Spleen (tissue), 11 donors: ENCODE measurements around the gene WNT11. TPM values are rescaled to one million over a fixed set of nuclear protein-coding genes. Genes with fewer than 3 reads are reported as not detected.
A peak's percentile ranks its signal among the peaks of the same experiment; 100 is the strongest.

Source experiments
- DNase-seq: peaks from one replicate; pipeline ENCODE4 v3.0.0-alpha.2; 2020
- H3K27ac ChIP-seq, 8 donors: fragments of 200-600 bp; sonication (generic) in 7 of 8; 1 replicate in 4 of 8; 2 replicates in 4 of 8; pipeline versions ENCODE4 v1.5.0 to v1.8.0; 2016 to 2021; ENCODE audit warnings: inconsistent platforms in 4 of 8, mild to moderate bottlenecking in 4 of 8, moderate library complexity in 1 of 8
- H3K27me3 ChIP-seq, 7 donors: fragments of 200-600 bp; sonication (generic) in 6 of 7; replicated peaks in 1 of 7; 1 replicate in 4 of 7; 2 replicates in 3 of 7; pipeline versions ENCODE4 v1.5.0 to v1.8.0; 2016 to 2021; ENCODE audit warnings: inconsistent platforms in 3 of 7, mild to moderate bottlenecking in 1 of 7
- H3K36me3 ChIP-seq, 6 donors: fragments of 200-600 bp; sonication (generic) in 5 of 6; 1 replicate in 4 of 6; 2 replicates in 2 of 6; pipeline versions ENCODE4 v1.5.0 to v1.8.0; 2016 to 2021; ENCODE audit warnings: inconsistent platforms in 2 of 6
- H3K4me1 ChIP-seq, 6 donors: fragments of 200-600 bp; sonication (generic) in 5 of 6; 1 replicate in 3 of 6; 2 replicates in 3 of 6; pipeline versions ENCODE4 v1.5.0 to v1.8.0; 2016 to 2021; ENCODE audit warnings: inconsistent platforms in 3 of 6
- H3K4me3 ChIP-seq, 8 donors: fragments of 200-600 bp; sonication (generic) in 7 of 8; 1 replicate in 4 of 8; 2 replicates in 4 of 8; pipeline versions ENCODE4 v1.5.0 to v1.8.0; 2016 to 2021; ENCODE audit warnings: inconsistent platforms in 4 of 8, mild to moderate bottlenecking in 4 of 8, moderate library complexity in 2 of 8
- H3K9me3 ChIP-seq, 8 donors: fragments of 200-600 bp; sonication (generic) in 7 of 8; 1 replicate in 4 of 8; 2 replicates in 4 of 8; pipeline versions ENCODE4 v1.5.0 to v1.8.0; 2016 to 2021; ENCODE audit warnings: inconsistent platforms in 4 of 8
- CTCF ChIP-seq, 11 experiments: fragments of 200-600 bp in 7 of 11; fragments of 450-650 bp in 4 of 11; sonication (generic) in 4 of 11; IDR thresholded peaks in 8 of 11; conservative IDR thresholded peaks in 3 of 11; 1 replicate in 7 of 11; 2 replicates in 4 of 11; pipeline versions ENCODE4 v1.4.0 to v1.8.0; 2016 to 2021; ENCODE audit warnings: antibody characterized with exemption in 11 of 11, inconsistent platforms in 4 of 11, mild to moderate bottlenecking in 1 of 11
- POLR2A ChIP-seq, 3 donors: fragments of 450-650 bp; IDR thresholded peaks; one replicate each; pipeline ENCODE4 v1.5.1; 2017; ENCODE audit warnings: antibody characterized with exemption in 3 of 3, mild to moderate bottlenecking in 1 of 3
- POLR2AphosphoS5 ChIP-seq, 3 donors: sonication (generic); formaldehyde crosslinking; IDR thresholded peaks; one replicate each; pipeline ENCODE4 v1.5.1; 2017; ENCODE audit warnings: antibody characterized with exemption in 3 of 3
- WGBS, 5 donors: extraction: QIAGEN DNeasy Blood & Tissue Kit in 3 of 5; methylation state at CpG; one replicate each; pipeline versions ENCODE4 v1.1.5 to v1.1.7; 2013 to 2018; 5-methylcytosine and 5-hydroxymethylcytosine counted together
- intact Hi-C: fragments of 100-400 bp; cut with DNase I; formaldehyde crosslinking; loops from one replicate; pipeline ENCODE4 v1.15.0; 2023; ENCODE audit warnings: low total_unique reads
- polyA plus RNA-seq, 3 donors: library from polyadenylated mRNA; stranded (reverse); fragments of 200-250 nt; gene quantifications; one replicate each; pipeline ENCODE4 v1.2.1, GENCODE V29; 2013
- total RNA-seq, 7 donors: library from RNA; depleted of rRNA in 3 of 7; stranded (reverse); fragments of >200 nt in 3 of 7; fragmentation: NEBNext Ultra II Directional in 4 of 7; extraction: Animal tissue kit (Norgen Biotek cat#: 25700) in 4 of 7; gene quantifications; one replicate each; pipeline versions ENCODE4 v1.1.0 to v1.2.1, GENCODE V29; 2016 to 2021
- donor health status: healthy with polysubstance abuse.
- donor health status: DM: no; HTN: no; CAD: no; lungs with moderate emphysema.
- donor health status: DM: no; HTN: no; CAD: no.
- donor health status: Bipolar disorder and iron deficiency.
- donor health status: healthy.
- donor health status: DM: no; HTN: no; CAD: no.
- donor health status: DM: yes; HTN: yes; CAD: no.

WNT11 gene
- total and polyA plus RNA-seq, 10 donors, result 0.09 to 4.2 (median 1.6) TPM

- Histone ChIP-seq H3K36me3 (no peaks in the 10 kb centered on the region), H3K4me3 (no peak overlapping the region), H3K4me1 (peaks cover 11 to 24% (median 21%) of the 10 kb centered on the region in 6 donors), H3K27me3 (peaks cover 0 to 45% (median 21%) of the 10 kb centered on the region in 7 donors), H3K27ac (no peak overlapping the region), H3K9me3 (no peaks in the 10 kb centered on the region)
- TF ChIP-seq POLR2AphosphoS5 (IDR thresholded peaks at IDR 0.05) (no peak), POLR2A (IDR thresholded peaks at IDR 0.05) (no peak), CTCF (IDR thresholded peaks at IDR 0.05 in 8 of 11, conservative IDR thresholded peaks at IDR 0.05 in 3 of 11) (no peak)
- intact Hi-C loops, result no loop called here
- no peak for DNase-seq
- WGBS, 5 donors, result 78 to 93% (median 86%) methylated on average over 5 of the region's 5 CpGs
Measured at GRCh38 chr11:76214186-76214585, 7.9 kb upstream of the WNT11 start.

GRCh38 chr11:76212086-76213035, 6.1 kb upstream of the WNT11 start:
- TF ChIP-seq POLR2AphosphoS5 (IDR thresholded peaks at IDR 0.05) (no peak), POLR2A (IDR thresholded peaks at IDR 0.05) (no peak)
- Histone ChIP-seq H3K27ac (no peak overlapping the region), H3K4me3 (no peak overlapping the region), H3K4me1 (peaks cover 24 to 43% (median 38%) of the 10 kb centered on the region in 6 donors), H3K36me3 (no peaks in the 10 kb centered on the region), H3K9me3 (no peaks in the 10 kb centered on the region), H3K27me3 (peaks cover 0 to 63% (median 25%) of the 10 kb centered on the region in 7 donors)
- intact Hi-C loops, result no loop called here
- 69 to 96% (median 84%) methylated on average over 7 of the region's 7 CpGs for WGBS, 5 donors
- no peak for DNase-seq

GRCh38 chr11:76210931-76211851, 4.9 kb upstream of the WNT11 start:
- no peak overlapping the region for H3K27ac ChIP-seq
- TF ChIP-seq CTCF (IDR thresholded peaks at IDR 0.05 in 8 of 11, conservative IDR thresholded peaks at IDR 0.05 in 3 of 11), result no peak
- no peak for TF ChIP-seq POLR2A (IDR thresholded peaks at IDR 0.05)
- no peak for TF ChIP-seq POLR2AphosphoS5 (IDR thresholded peaks at IDR 0.05)

More at GRCh38 chr11:76210931-76211851, 4.9 kb upstream of the WNT11 start:
- intact Hi-C loops, result no loop called here
- WGBS, 5 donors, result 21 to 35% (median 27%) methylated on average over 32 to 35 of the region's 35 CpGs
- Histone ChIP-seq H3K9me3 (no peaks in the 10 kb centered on the region), H3K36me3 (no peaks in the 10 kb centered on the region), H3K4me1 (peaks cover 30 to 54% (median 50%) of the 10 kb centered on the region in 6 donors), H3K4me3 (peak overlapping the region in 7 of 8 donors; percentile 39 to 81 (median 65)), H3K27me3 (peaks cover 0 to 75% (median 36%) of the 10 kb centered on the region in 7 donors)
- DNase-seq, result no peak
